Activated CD4-positive, alpha-beta T cell treated with anti-CD3 and anti-CD28 coated beads, Interleukin-2, amount 50 U/mL, for 48 hours (primary cell): Measurements from ENCODE around the gene SHOC2.

Experiments
- DNase-seq, 2 experiments: peaks; one replicate each; pipeline ENCODE4 v3.0.0-alpha.2; 2020

Gene SHOC2

GRCh38 chr10:110947061-110947595, 27.7 kb downstream of the SHOC2 start:
- DNase-seq, result no peak

GRCh38 chr10:110951381-110951780, 32.0 kb downstream of the SHOC2 start:
- DNase-seq, result no peak

- no peak for DNase-seq
Measured at GRCh38 chr10:110957606-110958005, 38.2 kb downstream of the SHOC2 start.

- no peak for DNase-seq
Measured at GRCh38 chr10:110959379-110960332, 40.3 kb downstream of the SHOC2 start.

GRCh38 chr10:110960333-110960712, 40.9 kb downstream of the SHOC2 start:
- DNase-seq, result no peak

- no peak for DNase-seq
Measured at GRCh38 chr10:110962443-110962842, 43.0 kb downstream of the SHOC2 start.

- no peak for DNase-seq
Measured at GRCh38 chr10:110963162-110963561, 43.8 kb downstream of the SHOC2 start.

- no peak for DNase-seq
Measured at GRCh38 chr10:110964681-110965080, 45.3 kb downstream of the SHOC2 start.

- no peak for DNase-seq
Measured at GRCh38 chr10:110965216-110965615, 45.8 kb downstream of the SHOC2 start.

- no peak for DNase-seq
Measured at GRCh38 chr10:110966146-110966545, 46.7 kb downstream of the SHOC2 start.

- no peak for DNase-seq
Measured at GRCh38 chr10:110967009-110967630, 47.7 kb downstream of the SHOC2 start.

GRCh38 chr10:110967645-110968044, 48.2 kb downstream of the SHOC2 start:
- no peak for DNase-seq

GRCh38 chr10:110969183-110969582, 49.8 kb downstream of the SHOC2 start:
- DNase-seq, result no peak

GRCh38 chr10:110971638-110972037, 52.2 kb downstream of the SHOC2 start:
- DNase-seq, result no peak

GRCh38 chr10:110972231-110973134, 53.1 kb downstream of the SHOC2 start:
- DNase-seq, result no peak

GRCh38 chr10:110973400-110973799, 54.0 kb downstream of the SHOC2 start:
- DNase-seq, result no peak

GRCh38 chr10:110976577-110976976, 57.2 kb downstream of the SHOC2 start:
- DNase-seq, result no peak

- no peak for DNase-seq
Measured at GRCh38 chr10:110977662-110978061, 58.3 kb downstream of the SHOC2 start.

GRCh38 chr10:110978204-110978603, 58.8 kb downstream of the SHOC2 start:
- no peak for DNase-seq

GRCh38 chr10:110979611-110980010, 60.2 kb downstream of the SHOC2 start:
- no peak for DNase-seq

- no peak for DNase-seq
Measured at GRCh38 chr10:110980807-110981206, 61.4 kb downstream of the SHOC2 start.

- DNase-seq, result no peak
Measured at GRCh38 chr10:110983466-110983865, 64.1 kb downstream of the SHOC2 start.
